NCI-H526 treated with DMSO at 0.1 percent for 48 hours (cell line): ENCODE measurements around the gene PCBP3.
A peak's percentile ranks its signal among the peaks of the same experiment; 100 is the strongest.
"Not testable (repeated sequence)": the region's sequence is repeated elsewhere in the genome, so short reads cannot be mapped to it uniquely, and the experiment has no call there.

Experiments
- DNase-seq: peaks from one replicate; lab custom pipeline; 2025; lab: John Stamatoyannopoulos, UW

PCBP3 gene

DNA sequence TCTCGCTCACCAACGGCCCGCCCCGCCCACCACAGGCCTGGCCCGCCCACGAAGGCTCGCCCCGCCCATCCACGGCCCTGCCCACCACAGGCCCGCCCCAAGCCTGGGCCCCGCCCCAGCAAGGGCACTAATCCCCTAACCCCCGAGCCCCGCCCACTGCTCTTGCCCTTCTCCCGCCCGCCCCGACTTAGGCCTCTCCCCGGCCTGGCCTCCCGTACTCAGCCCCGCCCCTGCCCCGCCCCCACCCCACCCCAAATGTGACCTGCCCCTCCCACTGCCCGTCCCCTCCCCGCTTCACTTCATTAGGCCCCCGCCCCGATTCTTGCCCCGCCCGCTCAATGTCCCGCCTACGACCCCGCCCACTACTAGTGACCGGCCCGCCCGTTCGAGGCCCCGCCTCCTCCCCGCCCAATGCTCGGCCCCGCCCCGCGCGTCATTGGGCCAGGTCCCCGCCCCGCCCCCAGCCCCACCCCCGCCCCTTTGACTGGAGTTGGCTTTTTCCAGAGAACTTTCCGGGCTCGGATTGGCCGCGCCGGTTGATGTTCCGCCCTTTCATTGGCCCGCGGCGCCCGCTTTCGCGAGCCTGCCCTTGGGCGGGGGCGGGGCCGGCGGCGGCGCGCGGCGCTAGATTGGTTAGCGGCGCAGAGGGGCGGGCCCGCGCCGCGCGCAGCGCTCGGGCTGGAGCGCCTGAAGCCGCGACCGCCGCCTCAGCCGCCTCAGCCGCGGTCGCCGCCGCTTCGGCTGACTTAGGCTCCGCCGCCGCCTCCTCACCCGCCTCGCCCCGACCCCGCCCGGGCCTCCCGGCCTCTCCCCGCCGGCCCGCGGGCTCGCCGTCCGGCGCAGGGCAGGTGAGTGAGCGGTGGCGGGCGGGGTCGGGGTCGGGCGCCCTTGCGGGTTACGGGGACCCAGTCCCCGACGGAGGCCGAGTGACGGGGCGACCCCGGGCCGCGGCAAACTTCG, at the start of gene PCBP3:
Gene PCBP3, plus strand, starts transcription at position 705 of the 960 bp plus-strand sequence. CDS start 206,361 bp downstream, outside the sequence.
- DNase-seq: peak; percentile 88

GRCh38 chr21:45594721-45595489, 48.6 kb upstream of the PCBP3 start:
- no peak for DNase-seq

DNA sequence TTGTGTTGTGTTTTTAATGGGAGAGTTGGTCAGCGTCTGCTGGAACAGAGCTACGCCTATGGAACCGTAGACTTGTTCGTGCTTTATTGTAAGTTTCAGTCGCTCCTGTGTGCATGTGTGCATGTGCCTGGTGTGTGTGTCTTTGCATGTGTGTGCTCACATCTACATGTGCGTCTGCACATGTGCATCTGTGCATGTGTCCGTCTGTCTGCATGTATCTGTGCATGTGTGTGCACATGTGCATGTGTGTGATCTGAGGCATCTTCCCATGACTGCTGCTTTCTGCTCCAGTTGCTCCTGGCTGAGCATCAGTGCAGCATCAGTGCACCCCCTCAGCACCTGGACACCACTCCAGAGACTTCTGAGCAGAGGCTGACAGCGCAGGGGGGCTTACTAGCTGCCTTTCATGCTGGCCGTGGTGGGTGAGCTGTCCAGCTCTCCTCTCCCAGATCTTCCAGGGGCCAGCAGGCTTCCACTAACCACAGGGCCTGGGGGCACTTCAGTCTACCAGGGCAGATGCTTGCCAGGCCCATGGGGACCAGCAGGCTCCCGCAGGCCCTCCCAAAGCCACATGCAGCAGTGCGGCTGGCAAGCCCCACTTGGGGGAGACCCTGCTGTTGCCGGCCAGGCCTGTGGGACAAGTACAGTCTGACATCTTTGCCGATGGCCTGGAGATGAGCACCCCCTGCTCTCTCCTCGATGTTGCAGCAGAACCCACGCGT, 47.8 kb upstream of the PCBP3 start:
- no peak for DNase-seq

- no peak for DNase-seq
Observed at GRCh38 chr21:45596704-45597318, 46.7 kb upstream of the PCBP3 start.

GRCh38 chr21:45598109-45598508, 45.4 kb upstream of the PCBP3 start:
- no peak for DNase-seq

DNA sequence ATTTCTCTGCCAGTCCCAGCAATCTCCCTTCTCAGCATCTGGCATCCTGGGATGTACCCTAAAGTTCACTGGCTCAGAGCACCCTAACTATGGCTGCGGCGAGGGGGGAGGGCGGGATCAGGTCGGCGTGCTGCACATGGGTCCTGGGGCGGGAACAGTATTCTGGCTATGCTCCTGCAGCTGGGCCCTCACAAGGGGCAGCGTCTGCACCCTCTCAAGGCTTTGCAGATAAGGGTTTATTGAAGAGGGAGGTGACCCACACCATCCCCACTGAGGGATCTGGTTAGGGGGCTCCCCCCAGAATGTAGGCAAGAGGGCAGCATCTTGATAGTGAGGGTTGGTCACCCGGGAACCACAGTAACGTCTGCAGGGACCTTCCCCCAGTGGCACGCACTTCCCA, 44.9 kb upstream of the PCBP3 start:
- no peak for DNase-seq

- DNase-seq: no peak
Observed at GRCh38 chr21:45599146-45599581, 44.4 kb upstream of the PCBP3 start.

- DNase-seq: no peak
Observed at GRCh38 chr21:45600248-45600647, 43.3 kb upstream of the PCBP3 start.

- DNase-seq: no peak
Observed at GRCh38 chr21:45601551-45601950, 42.0 kb upstream of the PCBP3 start.

- no peak for DNase-seq
Observed at GRCh38 chr21:45602106-45602505, 41.4 kb upstream of the PCBP3 start.

DNA sequence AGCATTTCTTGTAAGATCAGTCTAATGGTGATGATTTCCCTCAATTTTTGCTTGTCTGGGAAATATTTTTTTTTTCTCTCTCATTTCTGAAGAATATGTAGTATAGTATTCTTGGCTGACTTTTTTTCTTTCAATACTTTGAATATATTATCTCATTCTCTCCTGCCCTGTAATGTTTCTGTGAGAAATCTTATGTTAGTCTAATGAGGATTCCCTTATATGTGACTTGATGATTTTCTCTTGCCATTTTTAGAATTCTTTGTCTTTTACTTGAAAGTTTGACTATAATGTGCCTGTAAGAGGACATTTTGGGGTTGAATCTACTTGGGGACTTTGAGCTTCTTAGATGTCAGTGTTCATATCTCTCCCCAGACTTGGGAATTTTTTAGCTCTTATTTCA, 40.0 kb upstream of the PCBP3 start:
- no peak for DNase-seq

DNA sequence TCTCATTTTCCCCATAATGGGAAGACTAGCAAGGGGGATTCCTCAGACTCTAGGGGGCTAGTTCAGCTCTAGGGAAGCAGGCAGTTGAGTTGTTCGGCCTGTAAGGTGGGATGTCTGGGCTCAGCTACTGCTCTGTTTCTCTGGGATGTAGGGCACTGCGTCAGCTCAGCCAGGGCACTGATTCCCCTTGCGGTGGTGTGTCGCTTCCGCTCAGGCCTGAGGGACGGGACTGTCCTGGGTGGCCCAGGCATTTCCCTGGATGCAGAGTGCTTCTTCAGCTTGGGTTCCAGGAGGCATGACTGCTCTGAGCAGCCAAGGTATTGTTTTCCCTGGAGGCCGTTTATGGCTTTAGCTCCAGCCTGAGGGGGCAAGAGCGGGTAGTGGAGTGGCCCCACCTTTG, 38.8 kb upstream of the PCBP3 start:
- DNase-seq: not testable (repeated sequence)

- no peak for DNase-seq
Observed at GRCh38 chr21:45607021-45607908, 36.3 kb upstream of the PCBP3 start.

DNA sequence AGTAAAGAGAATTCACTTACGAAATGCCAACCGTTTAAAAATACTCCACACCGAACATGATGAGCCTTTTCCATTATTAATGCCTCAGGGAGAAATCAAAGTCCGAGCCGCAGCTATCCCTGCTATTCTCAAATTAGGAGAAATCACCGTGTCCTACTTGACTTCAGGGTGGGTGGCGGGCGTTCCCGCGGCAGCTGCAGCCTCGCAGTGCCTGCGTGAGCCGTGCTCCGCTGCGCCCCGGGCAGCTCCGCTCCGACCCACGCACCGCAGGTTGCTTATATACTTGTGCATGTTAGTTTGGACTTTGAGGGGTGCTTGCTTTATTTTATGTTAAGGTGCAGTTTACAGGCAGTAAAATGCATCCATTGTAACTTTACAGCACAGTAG, 35.6 kb upstream of the PCBP3 start:
- DNase-seq: no peak

GRCh38 chr21:45608747-45609470, 34.6 kb upstream of the PCBP3 start:
- peak; percentile 16 for DNase-seq

DNA sequence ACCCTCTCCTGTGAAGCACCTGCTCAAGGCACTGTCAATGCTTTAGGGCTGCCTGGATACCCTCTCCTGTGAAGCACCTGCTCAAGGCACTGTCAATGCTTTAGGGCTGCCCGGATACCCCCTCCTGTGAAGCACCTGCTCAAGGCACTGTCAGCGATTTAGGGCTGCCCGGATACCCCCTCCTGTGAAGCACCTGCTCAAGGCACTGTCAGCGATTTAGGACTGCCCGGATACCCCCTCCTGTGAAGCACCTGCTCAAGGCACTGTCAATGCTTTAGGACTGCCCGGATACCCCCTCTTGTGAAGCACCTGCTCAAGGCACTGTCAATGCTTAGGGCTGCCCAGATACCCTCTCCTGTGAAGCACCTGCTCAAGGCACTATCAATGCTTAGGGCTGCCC, 33.9 kb upstream of the PCBP3 start:
- not testable (repeated sequence) for DNase-seq

- DNase-seq: no peak
Observed at GRCh38 chr21:45611296-45611695, 32.2 kb upstream of the PCBP3 start.

DNA sequence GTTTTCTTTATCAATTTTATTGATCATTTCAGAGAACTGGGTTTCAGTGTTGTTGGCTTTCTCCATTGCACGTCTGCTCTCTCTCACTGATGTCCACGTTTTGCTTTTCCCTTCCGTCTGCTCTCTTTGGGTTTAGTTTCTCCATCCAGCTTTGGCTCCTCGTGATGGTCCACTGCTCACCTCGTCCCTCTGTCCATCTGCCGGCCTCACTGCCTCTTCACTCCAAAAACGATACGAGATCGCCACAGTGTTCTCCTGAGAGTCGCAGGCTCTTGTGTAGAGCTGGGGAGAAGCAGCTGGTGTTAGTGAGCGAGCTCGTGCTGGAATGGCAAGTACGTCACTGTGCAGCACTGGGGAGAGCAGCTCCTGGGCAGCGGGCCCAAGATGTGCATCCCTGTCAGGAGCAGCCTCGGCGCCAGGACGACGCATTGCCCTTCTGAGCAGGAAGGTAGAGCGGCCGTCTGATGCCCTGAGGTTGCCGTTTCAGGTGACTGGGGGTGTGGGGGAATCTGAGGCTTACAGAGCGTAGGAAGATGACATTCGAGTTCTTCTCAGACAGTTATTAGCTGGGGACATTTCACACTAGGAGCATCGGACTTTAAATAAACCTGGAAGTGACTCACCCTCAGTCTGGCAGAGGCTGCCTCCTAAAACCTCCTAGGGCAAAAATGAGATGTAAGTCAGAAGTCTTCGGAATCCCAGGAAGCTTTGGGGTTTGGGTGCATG, 31.4 kb upstream of the PCBP3 start:
- no peak for DNase-seq

GRCh38 chr21:45612665-45613019, 30.9 kb upstream of the PCBP3 start:
- DNase-seq: not testable (repeated sequence)
